H1 (cell line): ENCODE data around the gene EPB41L2. TPM values are rescaled to one million over a fixed set of nuclear protein-coding genes. Genes with fewer than 3 reads are reported as not detected.

Source experiments
- CTCF ChIA-PET: fragments of 300-600 bp; sonication (Branson Sonifier 250); formaldehyde crosslinking; loops from one replicate; lab custom pipeline; 2021; ENCODE audit not compliant: partially characterized antibody; lab: Charles Lee
- POLR2A ChIA-PET: fragments of 300-600 bp; sonication (Branson Sonifier 250); formaldehyde crosslinking; loops from one replicate; lab custom pipeline; 2021; ENCODE audit warnings: inconsistent platforms; ENCODE audit not compliant: partially characterized antibody; lab: Charles Lee
- DNase-seq, 2 experiments: peaks; one replicate each; pipeline versions ENCODE4 v3.0.0 to v3.0.0-alpha.2; 2010 to 2022; ENCODE audit warnings: low spot score in 2 of 2, low read depth in 1 of 2, mixed read lengths in 1 of 2
- FAIRE-seq: peaks from 2 replicates; lab custom pipeline; 2011; peaks lifted over from hg19 to GRCh38; lab: Jason Lieb, UNC
- H2AFZ ChIP-seq: 2 replicates; pipeline ENCODE4 v1.8.1; 2012; ENCODE audit warnings: low read length, inconsistent platforms
- H2AK5ac ChIP-seq: 2 replicates; pipeline ENCODE4 v1.6.1; 2013; ENCODE audit warnings: low read depth, low read length
- H2BK120ac ChIP-seq: replicated peaks from 2 replicates; pipeline ENCODE3; 2013; ENCODE audit warnings: low read depth, low read length, inconsistent platforms
- H2BK12ac ChIP-seq: 2 replicates; pipeline ENCODE4 v1.6.1; 2013; ENCODE audit warnings: low read depth, low read length
- H2BK15ac ChIP-seq: 2 replicates; pipeline ENCODE4 v1.6.1; 2013; ENCODE audit warnings: low read length
- H2BK20ac ChIP-seq: 2 replicates; pipeline ENCODE4 v1.6.1; 2013; ENCODE audit warnings: low read length
- H2BK5ac ChIP-seq: 2 replicates; pipeline ENCODE4 v1.6.1; 2013; ENCODE audit warnings: low read depth, low read length
- H3K14ac ChIP-seq: 2 replicates; pipeline ENCODE4 v1.6.1; 2013; ENCODE audit warnings: inconsistent platforms; ENCODE audit not compliant: insufficient read length
- H3K18ac ChIP-seq: 2 replicates; pipeline ENCODE4 v1.6.1; 2013; ENCODE audit warnings: low read length; ENCODE audit errors: extremely low read depth
- H3K23ac ChIP-seq: 2 replicates; pipeline ENCODE4 v1.6.1; 2013; ENCODE audit warnings: inconsistent platforms; ENCODE audit not compliant: insufficient read length
- H3K23me2 ChIP-seq: 2 replicates; pipeline ENCODE4 v1.6.1; 2013; ENCODE audit warnings: low read depth, low read length
- H3K27ac ChIP-seq: 2 replicates; pipeline ENCODE4 v1.6.1; 2011; ENCODE audit warnings: low read depth, low read length, inconsistent platforms
- H3K27me3 ChIP-seq, 4 experiments: replicated peaks in 1 of 4; 1 replicate in 1 of 4; 2 replicates in 3 of 4; pipeline versions ENCODE4 v1.6.1 to v1.8.1; 2011 to 2013; ENCODE audit warnings: low read length in 3 of 4, mild to moderate bottlenecking in 3 of 4, inconsistent platforms in 2 of 4, mixed read lengths in 2 of 4, moderate library complexity in 1 of 4; ENCODE audit not compliant: control insufficient read depth in 3 of 4, insufficient read depth in 3 of 4; ENCODE audit errors: extremely low read depth in 1 of 4
- H3K36me3 ChIP-seq, 4 experiments: 2 replicates each; pipeline versions ENCODE4 v1.6.1 to v1.8.1; 2011 to 2013; ENCODE audit warnings: mild to moderate bottlenecking in 4 of 4, low read length in 3 of 4, moderate library complexity in 2 of 4, control low read depth in 1 of 4, inconsistent platforms in 1 of 4; ENCODE audit not compliant: insufficient read depth in 4 of 4, control insufficient read depth in 2 of 4
- H3K4ac ChIP-seq: replicated peaks from 2 replicates; pipeline ENCODE3; 2013; ENCODE audit warnings: low read length, low read depth, mixed read lengths, inconsistent platforms; ENCODE audit not compliant: insufficient read length
- H3K4me1 ChIP-seq, 4 experiments: replicated peaks in 1 of 4; 1 replicate in 1 of 4; 2 replicates in 3 of 4; pipeline versions ENCODE4 v1.6.1 to v1.8.1; 2011 to 2013; ENCODE audit warnings: low read length in 3 of 4, inconsistent platforms in 2 of 4, mixed read lengths in 1 of 4; ENCODE audit not compliant: insufficient read depth in 4 of 4, control insufficient read depth in 3 of 4
- H3K4me2 ChIP-seq, 2 experiments: 2 replicates each; pipeline versions ENCODE4 v1.6.1 to v1.8.1; 2011 to 2013; ENCODE audit warnings: low read depth in 2 of 2, low read length in 2 of 2, control low read depth in 1 of 2, inconsistent platforms in 1 of 2, mild to moderate bottlenecking in 1 of 2; ENCODE audit not compliant: insufficient read depth in 1 of 2
- H3K4me3 ChIP-seq, 4 experiments: fragments of 200-600, 300-600 bp in 1 of 4; sonication (generic), shearing (Covaris generic), sonication (Bioruptor Twin) in 1 of 4; 2 replicates each; pipeline versions ENCODE4 v1.5.1 to v1.8.1; 2011 to 2016; ENCODE audit warnings: low read length in 4 of 4, low read depth in 3 of 4, control low read depth in 2 of 4, inconsistent platforms in 2 of 4, mild to moderate bottlenecking in 2 of 4, mixed read lengths in 1 of 4, moderate library complexity in 1 of 4; ENCODE audit not compliant: insufficient read depth in 2 of 4; ENCODE audit errors: extremely low read depth in 1 of 4
- H3K56ac ChIP-seq: replicated peaks from 2 replicates; pipeline ENCODE3; 2013; ENCODE audit warnings: low read depth, mild to moderate bottlenecking, mixed read lengths, low read length, inconsistent platforms; ENCODE audit not compliant: insufficient read length
- H3K79me1 ChIP-seq: 2 replicates; pipeline ENCODE4 v1.6.1; 2013; ENCODE audit warnings: low read depth, low read length, control low read depth
- H3K79me2 ChIP-seq, 2 experiments: 2 replicates each; pipeline versions ENCODE4 v1.6.1 to v1.8.1; 2012 to 2013; ENCODE audit warnings: low read length in 2 of 2, mild to moderate bottlenecking in 2 of 2, inconsistent platforms in 1 of 2; ENCODE audit not compliant: insufficient read depth in 2 of 2, control insufficient read depth in 1 of 2
- H3K9ac ChIP-seq, 4 experiments: replicated peaks in 1 of 4; 1 replicate in 1 of 4; 2 replicates in 3 of 4; pipeline versions ENCODE4 v1.6.1 to v1.8.1; 2011 to 2013; ENCODE audit warnings: low read depth in 3 of 4, low read length in 3 of 4, control low read depth in 2 of 4, mild to moderate bottlenecking in 2 of 4, moderate library complexity in 2 of 4, inconsistent platforms in 1 of 4; ENCODE audit errors: extremely low read depth in 1 of 4
- H3K9me3 ChIP-seq, 2 experiments: 2 replicates each; pipeline versions ENCODE4 v1.6.1 to v1.8.1; 2012 to 2013; ENCODE audit warnings: mild to moderate bottlenecking in 2 of 2, moderate library complexity in 2 of 2, control low read depth in 1 of 2, inconsistent platforms in 1 of 2, low read depth in 1 of 2, low read length in 1 of 2, mixed read lengths in 1 of 2; ENCODE audit not compliant: insufficient read depth in 2 of 2
- H4K20me1 ChIP-seq, 2 experiments: replicated peaks in 1 of 2; 2 replicates each; pipeline versions ENCODE3 to v1.8.1; 2011 to 2013; ENCODE audit warnings: inconsistent platforms in 2 of 2, low read length in 2 of 2, mild to moderate bottlenecking in 1 of 2; ENCODE audit not compliant: insufficient read depth in 2 of 2, control insufficient read depth in 1 of 2
- H4K5ac ChIP-seq: 2 replicates; pipeline ENCODE4 v1.6.1; 2013; ENCODE audit warnings: low read length, low read depth, mixed read lengths, inconsistent platforms; ENCODE audit not compliant: insufficient read length
- H4K8ac ChIP-seq: 2 replicates; pipeline ENCODE4 v1.8.0; 2013; ENCODE audit warnings: mild to moderate bottlenecking, moderate library complexity, low read length, inconsistent platforms; ENCODE audit not compliant: insufficient read depth; ENCODE audit errors: extremely low read depth
- H4K91ac ChIP-seq: replicated peaks from 2 replicates; pipeline ENCODE3; 2013; ENCODE audit warnings: low read length, mixed read lengths, inconsistent platforms; ENCODE audit not compliant: insufficient read length
- ATF3 ChIP-seq: IDR thresholded peaks from 2 replicates; pipeline ENCODE4 v1.6.1; 2011; ENCODE audit warnings: low read depth, mild to moderate bottlenecking, low read length; ENCODE audit not compliant: insufficient read depth
- BACH1 ChIP-seq: IDR thresholded peaks from 2 replicates; pipeline ENCODE4 v1.6.1; 2012; ENCODE audit warnings: low read length, improper control_type of control experiment
- CHD1 ChIP-seq: IDR thresholded peaks from 2 replicates; pipeline ENCODE4 v1.6.1; 2012; ENCODE audit warnings: low read depth, low read length, improper control_type of control experiment
- CTBP2 ChIP-seq: IDR thresholded peaks from 2 replicates; pipeline ENCODE4 v1.7.0; 2011; ENCODE audit warnings: borderline replicate concordance, mild to moderate bottlenecking, moderate library complexity, mixed read lengths, low read length; ENCODE audit not compliant: insufficient read depth, insufficient read length
- HDAC2 ChIP-seq, 2 experiments: fragments of 300-600 bp in 1 of 2; sonication (generic) in 1 of 2; IDR thresholded peaks; 2 replicates each; pipeline ENCODE4 v1.6.1; 2011 to 2012; ENCODE audit warnings: low read depth in 2 of 2, low read length in 2 of 2, mild to moderate bottlenecking in 2 of 2, moderate library complexity in 2 of 2, borderline replicate concordance in 1 of 2, inconsistent platforms in 1 of 2
- HDAC6 ChIP-seq: IDR thresholded peaks from one replicate; pipeline ENCODE4 v1.7.1; 2012; ENCODE audit warnings: low read depth, mild to moderate bottlenecking, inconsistent platforms, low read length, moderate library complexity
- KDM5A ChIP-seq: fragments of 200-600 bp; IDR thresholded peaks from 2 replicates; pipeline ENCODE4 v1.7.1; 2012; ENCODE audit warnings: mild to moderate bottlenecking, low read length, inconsistent platforms, mixed read lengths
- NRF1 ChIP-seq: IDR thresholded peaks from 2 replicates; pipeline ENCODE4 v1.6.1; 2011; ENCODE audit warnings: mild to moderate bottlenecking, low read depth, low read length, improper control_type of control experiment
- RXRA ChIP-seq: IDR thresholded peaks from 2 replicates; pipeline ENCODE4 v1.6.1; 2011; ENCODE audit warnings: low read depth, mild to moderate bottlenecking, low read length, moderate library complexity; ENCODE audit not compliant: insufficient read depth
- SAP30 ChIP-seq: fragments of 300-600 bp; sonication (generic); IDR thresholded peaks from 2 replicates; pipeline ENCODE4 v1.7.1; 2012; ENCODE audit warnings: low read length, moderate library complexity, mild to moderate bottlenecking, inconsistent platforms; ENCODE audit not compliant: insufficient read depth, insufficient replicate concordance
- SP1 ChIP-seq: IDR thresholded peaks from 2 replicates; pipeline ENCODE4 v1.6.1; 2011; ENCODE audit warnings: low read depth, low read length
- USF2 ChIP-seq: IDR thresholded peaks from 2 replicates; pipeline ENCODE4 v1.6.1; 2011; ENCODE audit warnings: low read length, improper control_type of control experiment
- WGBS, 2 experiments: shearing (Covaris generic) in 1 of 2; methylation state at CpG; one replicate each; pipeline versions ENCODE4 v1.1.6 to v1.1.7; 2013 to 2015; ENCODE audit warnings: low lambda C conversion rate in 2 of 2, mixed read lengths in 2 of 2, inconsistent platforms in 1 of 2, low coverage in 1 of 2, missing lambda C conversion rate in 1 of 2; ENCODE audit not compliant: insufficient replicate concordance in 2 of 2, insufficient coverage in 1 of 2, insufficient read length in 1 of 2; ENCODE audit errors: extremely low coverage in 1 of 2, missing lambda C conversion rate in 1 of 2; 5-methylcytosine and 5-hydroxymethylcytosine counted together
- polyA plus RNA-seq, 7 experiments: library from polyadenylated mRNA; depleted of rRNA in 3 of 7; stranded (reverse) in 5 of 7; unstranded in 2 of 7; fragments of >200 nt in 5 of 7; fragments of 200-250 nt in 2 of 7; gene quantifications; 1 replicate in 5 of 7; 2 replicates in 1 of 7; 4 replicates in 1 of 7; pipeline versions ENCODE4 v1.2.1 to v1.2.3, GENCODE V29; 2011 to 2013; ENCODE audit warnings: missing spikeins in 2 of 7, mixed read lengths in 2 of 7
- total RNA-seq: library from RNA; stranded (reverse); fragmentation: NEBNext Ultra II Directional; extraction: Animal tissue kit (Norgen Biotek cat#: 25700); gene quantifications from 2 replicates; pipeline ENCODE4 v1.2.1, GENCODE V29; 2021

EPB41L2 gene
- total and polyA plus RNA-seq, 2 of the 8 experiments (the other 6 are each of a cell fraction or from before 2014, with no cell fraction given), result 22.5 to 123 TPM

GRCh38 chr6:130985115-130985514 is 77.9 kb downstream of the EPB41L2 start:
- Histone ChIP-seq H4K91ac (no peak overlapping the region), H3K4me2 (no peak overlapping the region), H3K14ac (no peak overlapping the region), H3K27ac (no peak overlapping the region), H3K23me2 (no peaks in the 10 kb centered on the region; the same call in 1 of the 2 replicates), H3K18ac (no peak overlapping the region), H3K79me2 (peaks cover 0 to 44% of the 10 kb centered on the region in 2 experiments; a peak in 2 of 4 replicates), H3K9me3 (no peaks in the 10 kb centered on the region), H3K27me3 (no peaks in the 10 kb centered on the region), H3K23ac (no peak overlapping the region), H3K9ac (no peak overlapping the region), H2BK5ac (no peak overlapping the region), H2BK15ac (no peak overlapping the region), H2BK12ac (no peak overlapping the region), H4K5ac (no peak overlapping the region), H2BK120ac (no peak overlapping the region), H4K8ac (peak overlapping the region; percentile 43; the same call in 1 of the 2 replicates), H3K4me3 (no peak overlapping the region), H3K56ac (no peak overlapping the region), H3K36me3 (no peaks in the 10 kb centered on the region), H3K79me1 (no peaks in the 10 kb centered on the region; the same call in 1 of the 2 replicates), H2BK20ac (no peak overlapping the region), H2AFZ (no peak overlapping the region), H3K4me1 (no peaks in the 10 kb centered on the region; a peak in 1 of 7 replicates), H4K20me1 (no peaks in the 10 kb centered on the region), H2AK5ac (no peak overlapping the region), H3K4ac (no peak overlapping the region)
- WGBS, 2 experiments, result 95% methylated on average over 8 of the region's 8 CpGs; no CpG with 5 or more reads in 1 of the 2 experiments
- FAIRE-seq, result no peak
- ChIA-PET POLR2A (interaction anchor here (0.6 to 1.0 kb wide), 2 partner anchors 18 to 31 kb away, joined by 3 to 4 read pairs; no protein-coding TSS in a partner anchor), CTCF (interaction anchor here (0.7 to 2.2 kb wide), 3 partner anchors 95 to 198 kb away, joined by 3 to 6 read pairs (median 3); no protein-coding TSS in a partner anchor)
- no peak for DNase-seq
- TF ChIP-seq HDAC2 (IDR thresholded peaks at IDR 0.05; ENCODE audit: borderline replicate concordance in 1 of 2, low read depth in 2 of 2, low read length in 2 of 2), result no peak
- TF ChIP-seq CTBP2, result no peak
- TF ChIP-seq KDM5A, result no peak
- TF ChIP-seq ATF3, result no peak
- TF ChIP-seq NRF1, result no peak
- TF ChIP-seq SP1, result no peak
- no peak for TF ChIP-seq SAP30
- no peak for TF ChIP-seq USF2
- TF ChIP-seq BACH1, result no peak
- TF ChIP-seq RXRA, result no peak
- TF ChIP-seq HDAC6, result no peak
- no peak for TF ChIP-seq CHD1
